Measurements from ENCODE around the gene PAEP. TPM values are rescaled to one million over a fixed set of nuclear protein-coding genes. Genes with fewer than 3 reads are reported as not detected.
"Not testable (repeated sequence)": the region's sequence is repeated elsewhere in the genome, so short reads cannot be mapped to it uniquely, and the experiment has no call there.

The PAEP gene
- polyA plus RNA-seq (2013, experiment 1 of 2): not detected
- not detected for polyA plus RNA-seq (2013, experiment 2 of 2)

DNA sequence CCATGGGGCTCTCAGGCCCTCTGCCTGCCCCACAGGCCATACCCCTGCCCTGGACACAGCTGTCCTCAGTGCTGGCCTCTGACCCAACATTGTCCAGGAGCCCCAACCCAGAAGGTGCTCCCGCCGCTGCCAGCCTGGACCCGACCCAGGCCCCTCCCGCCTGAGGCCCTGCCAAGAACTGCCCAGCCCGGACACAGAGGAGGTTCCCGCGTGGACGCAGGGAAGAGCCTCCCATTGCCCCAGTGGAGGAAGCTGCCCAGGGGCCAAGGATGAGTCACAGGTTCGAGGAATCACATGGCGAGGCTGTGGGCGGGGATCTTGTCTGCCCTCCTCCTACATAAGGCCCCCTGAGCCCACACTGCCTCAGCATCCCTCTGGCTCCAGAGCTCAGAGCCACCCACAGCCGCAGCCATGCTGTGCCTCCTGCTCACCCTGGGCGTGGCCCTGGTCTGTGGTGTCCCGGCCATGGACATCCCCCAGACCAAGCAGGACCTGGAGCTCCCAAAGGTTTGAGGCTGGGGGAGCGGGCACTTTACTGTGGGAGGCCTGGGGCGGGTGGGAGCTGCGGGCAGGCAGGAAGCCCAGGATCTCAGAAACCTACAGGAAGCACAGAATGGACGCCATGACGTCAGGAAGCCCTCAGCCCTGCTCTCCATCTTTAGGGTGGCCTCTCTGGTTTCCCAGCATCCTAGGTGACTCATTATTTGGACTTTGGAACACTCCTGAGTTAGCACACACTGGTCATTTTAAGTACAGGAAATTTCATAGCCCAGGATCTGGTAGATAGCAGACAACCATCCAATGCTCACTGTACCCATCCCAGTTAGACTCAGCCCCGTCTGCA is at the start of gene PAEP:
PAEP (plus strand) TSS at position 366 of the 844 bp plus-strand sequence.
- Histone ChIP-seq H3K9ac (ENCODE audit: low read depth, low read length) (no peak within 1 kb of the TSS), H3K27me3 (ENCODE audit: insufficient read depth, low read length) (no peaks in the 10 kb centered on the region), H3K27ac (ENCODE audit: low read depth, low read length) (no peak within 1 kb of the TSS), H3K4me1 (ENCODE audit: insufficient read depth, low read length) (no peaks in the 10 kb centered on the region), H3K4me3 (ENCODE audit: low read length) (no peak within 1 kb of the TSS), H3K36me3 (ENCODE audit: insufficient read depth, low read length) (no peaks in the 10 kb centered on the region), H3K9me3 (ENCODE audit: insufficient read depth, low read depth, low read length) (no peaks in the 10 kb centered on the region)
- WGBS: 91% methylated on average over 20 of the region's 20 CpGs

DNA sequence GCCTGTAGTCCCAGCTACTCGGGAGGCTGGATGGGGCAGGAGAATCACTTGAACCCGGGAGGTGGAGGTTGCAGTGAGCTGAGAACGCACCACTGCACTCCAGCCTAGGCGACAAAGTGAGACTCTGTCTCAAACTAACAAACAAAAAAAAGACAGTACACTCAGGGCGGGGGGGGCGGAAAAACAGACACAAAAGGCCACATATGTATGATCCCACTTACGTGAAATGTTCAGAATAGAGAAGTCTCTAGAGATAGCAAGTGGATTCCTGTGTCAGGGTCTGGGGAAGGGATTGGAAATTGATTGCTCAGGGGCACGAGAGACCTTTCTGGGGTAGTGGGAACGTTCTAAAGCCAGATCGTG is 49.3 kb upstream of the PAEP start:
- no peak overlapping the region for H3K9ac ChIP-seq (ENCODE audit: low read depth, low read length)
- 91% methylated on average over 10 of the region's 10 CpGs for WGBS
- no peaks in the 10 kb centered on the region for H3K9me3 ChIP-seq (ENCODE audit: insufficient read depth, low read depth, low read length)
- no peak overlapping the region for H3K27ac ChIP-seq (ENCODE audit: low read depth, low read length)
- H3K36me3 ChIP-seq (ENCODE audit: insufficient read depth, low read length): no peaks in the 10 kb centered on the region
- no peaks in the 10 kb centered on the region for H3K27me3 ChIP-seq (ENCODE audit: insufficient read depth, low read length)
- H3K4me1 ChIP-seq (ENCODE audit: insufficient read depth, low read length): no peaks in the 10 kb centered on the region
- no peak overlapping the region for H3K4me3 ChIP-seq (ENCODE audit: low read length)

DNA sequence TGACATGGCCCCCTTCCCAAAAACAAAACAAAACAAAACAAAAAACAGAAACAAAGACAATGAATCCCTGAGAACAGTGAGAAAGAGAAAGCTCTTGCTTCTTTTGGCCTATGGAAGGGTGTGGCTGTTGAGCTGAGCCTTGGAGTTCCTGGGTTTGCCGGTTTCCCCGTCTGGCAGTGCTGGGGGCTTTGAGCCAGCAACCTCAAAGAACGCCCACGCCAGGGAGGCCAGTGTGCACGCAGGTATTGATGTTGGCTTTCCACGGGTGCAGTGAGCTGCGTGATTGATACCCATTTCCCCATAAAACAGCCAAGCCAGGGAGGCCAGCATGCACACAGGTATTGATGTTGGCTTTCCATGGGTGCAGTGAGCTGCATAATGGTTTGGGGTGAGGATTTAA is 48.7 kb upstream of the PAEP start:
- no peak overlapping the region for H3K27ac ChIP-seq (ENCODE audit: low read depth, low read length)
- H3K4me1 ChIP-seq (ENCODE audit: insufficient read depth, low read length): no peaks in the 10 kb centered on the region
- H3K4me3 ChIP-seq (ENCODE audit: low read length): no peak overlapping the region
- no peaks in the 10 kb centered on the region for H3K9me3 ChIP-seq (ENCODE audit: insufficient read depth, low read depth, low read length)
- H3K27me3 ChIP-seq (ENCODE audit: insufficient read depth, low read length): no peaks in the 10 kb centered on the region
- H3K9ac ChIP-seq (ENCODE audit: low read depth, low read length): no peak overlapping the region
- 88% methylated on average over 7 of the region's 7 CpGs for WGBS
- no peaks in the 10 kb centered on the region for H3K36me3 ChIP-seq (ENCODE audit: insufficient read depth, low read length)

DNA sequence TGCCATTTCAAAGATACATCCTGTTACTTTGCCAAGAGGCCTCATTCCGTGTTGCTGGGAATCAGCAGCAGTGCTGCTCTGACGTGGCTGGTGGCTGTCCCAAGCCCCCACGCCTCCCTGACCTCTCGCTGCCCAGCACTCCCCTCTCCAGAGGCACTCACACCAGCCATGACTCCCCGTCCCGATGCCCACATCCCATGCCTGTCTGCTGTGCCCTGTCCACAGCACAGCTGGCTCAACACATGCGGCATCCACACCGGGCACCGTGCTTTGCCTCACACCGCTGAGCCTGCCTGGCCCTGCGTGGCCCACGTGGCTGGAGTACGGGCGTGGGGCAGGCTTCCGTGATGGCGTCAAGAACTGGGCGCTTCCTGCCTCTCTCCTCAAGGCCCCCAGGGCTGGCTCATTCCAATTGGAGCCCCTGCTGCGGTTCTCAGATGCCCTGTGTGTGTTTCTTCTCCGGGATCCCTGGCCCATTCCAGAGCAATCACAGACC is 48.2 kb upstream of the PAEP start:
- Histone ChIP-seq H3K4me1 (ENCODE audit: insufficient read depth, low read length) (no peaks in the 10 kb centered on the region), H3K36me3 (ENCODE audit: insufficient read depth, low read length) (no peaks in the 10 kb centered on the region), H3K4me3 (ENCODE audit: low read length) (no peak overlapping the region), H3K27me3 (ENCODE audit: insufficient read depth, low read length) (no peaks in the 10 kb centered on the region), H3K9ac (ENCODE audit: low read depth, low read length) (no peak overlapping the region), H3K9me3 (ENCODE audit: insufficient read depth, low read depth, low read length) (no peaks in the 10 kb centered on the region), H3K27ac (ENCODE audit: low read depth, low read length) (no peak overlapping the region)
- 93% methylated on average over 19 of the region's 19 CpGs for WGBS

DNA sequence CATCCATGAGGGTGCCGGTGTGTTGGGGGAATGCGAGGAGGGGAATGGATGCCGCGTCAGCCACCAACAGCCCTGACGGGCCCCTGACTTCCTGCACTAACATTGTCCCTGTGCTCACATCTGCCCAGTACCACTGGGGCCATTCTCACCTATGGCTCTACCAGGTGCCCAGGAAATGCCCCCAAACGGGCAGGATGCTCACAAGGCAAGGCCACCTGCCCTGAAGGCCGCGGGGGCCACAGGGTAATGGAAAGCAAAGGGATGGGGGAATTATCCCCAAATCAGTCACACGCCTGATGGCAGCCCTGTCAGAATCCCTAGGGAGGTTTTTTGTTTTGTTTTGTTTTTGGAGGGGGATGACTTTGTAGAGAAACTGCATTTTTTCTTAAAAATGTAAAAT is 47.6 kb upstream of the PAEP start:
- not testable (repeated sequence) for H3K9ac ChIP-seq (ENCODE audit: low read depth, low read length); H3K4me1 ChIP-seq (ENCODE audit: insufficient read depth, low read length); H3K9me3 ChIP-seq (ENCODE audit: insufficient read depth, low read depth, low read length); H3K4me3 ChIP-seq (ENCODE audit: low read length); H3K36me3 ChIP-seq (ENCODE audit: insufficient read depth, low read length); H3K27ac ChIP-seq (ENCODE audit: low read depth, low read length); H3K27me3 ChIP-seq (ENCODE audit: insufficient read depth, low read length)
- WGBS: 92% methylated on average over 8 of the region's 9 CpGs

DNA sequence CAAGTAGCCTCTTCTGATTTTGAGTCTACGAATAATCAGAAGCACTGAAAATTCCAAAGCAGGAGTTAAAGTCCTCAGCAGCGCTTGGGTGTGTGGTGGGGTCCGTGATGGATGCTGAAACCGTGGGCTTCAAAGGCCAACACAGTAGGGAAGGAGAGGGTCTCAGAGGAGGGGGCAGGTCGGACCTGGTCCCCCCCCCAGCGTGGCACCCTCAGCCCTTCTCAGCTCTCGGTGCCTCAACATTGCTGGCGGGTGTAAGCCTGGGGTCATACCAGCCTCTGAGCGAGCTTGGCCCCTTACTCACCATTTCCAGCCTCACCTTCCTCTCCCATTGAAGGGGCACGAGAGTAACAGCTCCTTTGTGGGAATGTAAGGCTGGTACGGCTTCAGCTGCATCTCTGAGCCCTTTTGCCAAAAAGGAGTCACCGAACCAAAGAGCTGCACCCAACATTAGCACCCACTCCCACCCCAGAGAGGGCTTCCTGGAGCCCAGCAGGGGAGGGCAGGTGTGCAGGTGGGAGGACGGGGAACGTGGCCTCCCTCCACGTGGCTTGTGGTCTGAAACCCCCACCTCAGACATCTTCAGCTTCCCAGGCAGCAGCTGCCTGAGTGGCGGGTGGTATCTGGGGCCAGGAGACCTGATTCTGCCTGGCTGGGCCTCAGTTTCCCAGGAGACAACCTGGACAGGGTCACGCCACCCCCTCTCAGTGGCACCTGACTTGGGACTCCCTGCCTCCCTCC is 47.0 kb upstream of the PAEP start:
- no peaks in the 10 kb centered on the region for H3K9me3 ChIP-seq (ENCODE audit: insufficient read depth, low read depth, low read length)
- H3K36me3 ChIP-seq (ENCODE audit: insufficient read depth, low read length): no peaks in the 10 kb centered on the region
- WGBS: 92% methylated on average over 16 of the region's 17 CpGs
- H3K4me3 ChIP-seq (ENCODE audit: low read length): no peak overlapping the region
- no peaks in the 10 kb centered on the region for H3K4me1 ChIP-seq (ENCODE audit: insufficient read depth, low read length)
- no peak overlapping the region for H3K27ac ChIP-seq (ENCODE audit: low read depth, low read length)
- H3K27me3 ChIP-seq (ENCODE audit: insufficient read depth, low read length): no peaks in the 10 kb centered on the region
- H3K9ac ChIP-seq (ENCODE audit: low read depth, low read length): no peak overlapping the region

DNA sequence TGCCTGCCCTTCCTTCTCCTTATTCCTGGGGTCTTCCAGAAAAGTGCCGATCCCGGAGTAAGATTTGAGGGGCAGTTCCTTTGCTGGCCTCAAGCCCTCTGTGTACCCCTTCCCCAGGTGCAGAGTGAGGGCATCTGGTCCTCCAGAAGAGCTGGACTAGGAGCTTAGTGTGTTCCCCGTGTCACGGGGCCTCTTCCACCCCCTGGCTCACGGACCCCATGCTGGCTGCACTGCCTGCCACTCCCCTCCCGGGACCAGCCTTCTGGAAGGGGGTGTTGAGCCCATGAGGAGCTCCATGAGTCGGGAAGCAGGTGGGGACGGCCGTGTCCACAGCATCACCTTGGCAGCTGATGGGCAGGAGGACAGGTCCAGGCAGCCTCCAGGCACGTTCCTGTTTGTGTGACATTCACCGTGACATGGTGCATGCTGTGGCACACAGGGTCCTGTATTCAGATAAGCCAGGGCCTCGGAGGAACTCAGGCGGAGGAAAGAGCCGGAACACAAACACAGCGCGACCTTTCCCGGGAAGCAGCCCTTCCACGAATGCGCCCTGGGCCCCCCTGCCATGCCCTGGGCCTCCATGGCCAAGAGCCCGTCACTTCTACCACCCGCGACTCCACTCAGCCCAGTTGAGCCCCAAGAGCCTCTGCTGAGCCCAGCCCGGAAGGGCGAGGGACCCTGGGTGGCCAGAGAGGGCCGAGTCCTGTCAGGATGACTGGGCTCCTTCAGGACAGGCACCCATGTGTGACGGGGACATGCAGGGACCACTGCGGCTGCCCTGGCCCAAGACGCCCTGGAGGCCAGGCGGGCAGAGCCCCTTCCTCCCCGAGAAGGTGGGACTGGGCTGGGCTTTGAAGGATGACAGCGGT is 46.2 kb upstream of the PAEP start:
- Histone ChIP-seq H3K27ac (ENCODE audit: low read depth, low read length) (no peak overlapping the region), H3K36me3 (ENCODE audit: insufficient read depth, low read length) (no peaks in the 10 kb centered on the region), H3K9me3 (ENCODE audit: insufficient read depth, low read depth, low read length) (no peaks in the 10 kb centered on the region), H3K4me1 (ENCODE audit: insufficient read depth, low read length) (no peaks in the 10 kb centered on the region), H3K9ac (ENCODE audit: low read depth, low read length) (no peak overlapping the region), H3K4me3 (ENCODE audit: low read length) (no peak overlapping the region), H3K27me3 (ENCODE audit: insufficient read depth, low read length) (no peaks in the 10 kb centered on the region)
- WGBS: 95% methylated on average over 31 of the region's 31 CpGs

DNA sequence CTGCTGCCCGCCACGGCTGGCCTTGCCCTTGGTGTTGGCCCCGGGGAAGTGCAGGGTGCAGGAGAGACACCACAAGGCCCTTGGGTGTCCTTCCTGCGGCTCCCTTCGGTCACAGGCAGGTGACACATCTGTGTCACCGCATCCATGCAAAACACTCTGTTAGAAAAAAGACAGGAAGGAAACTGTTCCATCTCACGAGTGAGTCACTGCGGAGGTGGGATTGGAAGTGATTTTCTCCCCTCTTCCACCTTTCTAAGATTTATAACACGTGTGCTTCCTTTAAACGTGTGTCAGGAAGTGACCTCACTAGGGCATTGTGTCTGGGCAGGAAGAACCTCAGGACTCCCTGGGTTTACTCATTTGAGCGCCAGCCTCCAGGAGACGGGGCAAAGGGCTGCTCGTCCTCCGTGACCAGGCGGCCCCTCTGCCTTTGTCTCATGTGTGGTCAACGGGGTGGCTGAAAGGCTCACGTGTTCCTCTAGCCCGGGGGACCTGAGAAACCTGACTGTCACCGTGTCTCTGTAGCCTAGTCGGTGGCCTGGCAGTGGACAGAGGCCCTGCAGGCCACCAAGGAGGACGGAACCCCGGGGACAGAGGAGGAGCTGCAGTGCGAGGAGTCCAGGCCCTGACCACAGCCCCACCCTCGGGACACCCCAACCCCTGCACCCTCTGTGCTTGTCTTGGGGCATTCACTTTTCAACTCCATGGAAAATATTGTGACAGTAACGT is 45.3 kb upstream of the PAEP start:
- H3K27ac ChIP-seq (ENCODE audit: low read depth, low read length): no peak overlapping the region
- no peak overlapping the region for H3K4me3 ChIP-seq (ENCODE audit: low read length)
- no peaks in the 10 kb centered on the region for H3K27me3 ChIP-seq (ENCODE audit: insufficient read depth, low read length)
- no peaks in the 10 kb centered on the region for H3K9me3 ChIP-seq (ENCODE audit: insufficient read depth, low read depth, low read length)
- no peaks in the 10 kb centered on the region for H3K4me1 ChIP-seq (ENCODE audit: insufficient read depth, low read length)
- 94% methylated on average over 25 of the region's 25 CpGs for WGBS
- no peak overlapping the region for H3K9ac ChIP-seq (ENCODE audit: low read depth, low read length)
- no peaks in the 10 kb centered on the region for H3K36me3 ChIP-seq (ENCODE audit: insufficient read depth, low read length)

DNA sequence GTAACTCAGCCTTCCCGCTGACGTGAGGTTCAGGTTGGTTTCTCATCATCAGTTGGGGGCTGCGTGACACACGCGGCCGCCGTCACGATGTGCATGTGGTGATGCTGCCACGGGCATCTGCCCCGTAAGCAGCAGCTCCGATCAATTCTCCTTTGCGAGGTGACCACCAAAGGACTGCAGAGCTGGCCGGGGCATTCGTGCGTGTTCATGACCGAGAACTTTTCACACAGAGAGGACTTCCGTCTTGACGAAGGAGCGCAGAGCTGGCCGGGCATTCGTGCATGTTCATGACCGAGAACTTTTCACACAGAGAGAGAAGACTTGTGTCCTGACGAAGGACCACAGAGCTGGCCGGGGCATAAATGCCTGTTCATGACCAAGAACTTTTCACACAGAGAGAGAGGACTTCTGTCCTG is 44.1 kb upstream of the PAEP start:
- Histone ChIP-seq H3K27me3 (ENCODE audit: insufficient read depth, low read length) (no peaks in the 10 kb centered on the region), H3K9me3 (ENCODE audit: insufficient read depth, low read depth, low read length) (no peaks in the 10 kb centered on the region)
- WGBS: 95% methylated on average over 24 of the region's 24 CpGs

DNA sequence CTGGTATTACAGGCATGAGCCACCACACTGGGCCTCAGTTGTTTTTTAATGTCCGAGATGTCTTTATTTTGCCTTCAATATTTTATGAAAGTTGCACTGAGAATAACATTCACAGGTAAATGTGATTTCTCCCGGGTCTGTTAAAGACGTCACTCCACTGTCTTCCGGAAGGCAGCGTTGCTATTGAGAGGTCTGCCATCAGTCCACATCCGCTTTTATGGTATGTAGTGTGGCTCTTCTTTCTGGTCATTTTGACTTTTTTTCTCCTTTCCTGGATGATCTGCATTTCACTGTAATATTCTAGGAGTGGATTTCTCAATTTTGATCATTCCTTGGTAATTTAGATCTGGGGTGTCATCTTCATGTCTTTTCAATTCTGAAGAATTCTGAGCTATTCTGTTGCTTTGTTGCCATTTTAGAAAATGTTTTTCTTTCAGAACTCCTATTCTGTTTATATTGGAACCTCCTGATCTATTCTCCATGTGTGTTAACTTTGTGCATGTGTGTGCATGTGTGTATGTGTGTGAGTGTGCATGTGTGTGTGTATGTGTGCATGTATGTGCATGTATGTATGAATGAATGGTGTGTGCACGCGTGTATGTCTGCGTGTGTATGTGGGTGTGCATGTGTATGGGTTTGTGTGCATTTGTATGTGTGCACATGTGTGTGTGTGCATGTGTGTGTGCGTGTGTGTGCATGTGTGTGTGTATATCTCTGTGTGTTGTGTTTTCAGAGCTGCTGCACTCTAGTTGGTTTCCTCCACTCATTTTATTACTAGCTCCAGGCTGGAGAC is 42.2 kb upstream of the PAEP start:
- no peak overlapping the region for H3K4me3 ChIP-seq (ENCODE audit: low read length)
- 92% methylated on average over 10 of the region's 10 CpGs for WGBS
- H3K9ac ChIP-seq (ENCODE audit: low read depth, low read length): no peak overlapping the region
- H3K9me3 ChIP-seq (ENCODE audit: insufficient read depth, low read depth, low read length): no peaks in the 10 kb centered on the region
- no peak overlapping the region for H3K27ac ChIP-seq (ENCODE audit: low read depth, low read length)
- H3K4me1 ChIP-seq (ENCODE audit: insufficient read depth, low read length): no peaks in the 10 kb centered on the region
- H3K27me3 ChIP-seq (ENCODE audit: insufficient read depth, low read length): no peaks in the 10 kb centered on the region
- H3K36me3 ChIP-seq (ENCODE audit: insufficient read depth, low read length): no peaks in the 10 kb centered on the region

More for the DNA sequence above, 44.1 kb upstream of the PAEP start:
- Histone ChIP-seq H3K9ac (ENCODE audit: low read depth, low read length) (no peak overlapping the region), H3K4me3 (ENCODE audit: low read length) (no peak overlapping the region), H3K27ac (ENCODE audit: low read depth, low read length) (no peak overlapping the region), H3K36me3 (ENCODE audit: insufficient read depth, low read length) (no peaks in the 10 kb centered on the region), H3K4me1 (ENCODE audit: insufficient read depth, low read length) (no peaks in the 10 kb centered on the region)
